NB4 (cell line): Measurements from ENCODE around the gene ZNF516.

Source experiments
- MAX ChIP-seq: IDR thresholded peaks from 2 replicates; pipeline ENCODE4 v1.6.1; 2011; ENCODE audit warnings: low read depth, low read length
- POLR2A ChIP-seq: IDR thresholded peaks from 2 replicates; pipeline ENCODE4 v1.6.1; 2011; ENCODE audit warnings: mild to moderate bottlenecking; ENCODE audit not compliant: insufficient read length; ENCODE audit errors: extremely low read depth

- TF ChIP-seq POLR2A, result no peak
- no peak for TF ChIP-seq MAX
Observed at GRCh38 chr18:76444446-76445105, 50.5 kb downstream of the ZNF516 start.
